GM23338 (cell line): Measurements from ENCODE around the gene PIN1.

ENCODE experiments used
- CTCF ChIP-seq, 2 experiments: fragments of 200-600 bp in 1 of 2; sonication (generic) in 1 of 2; conservative IDR thresholded peaks; 2 replicates each; pipeline versions ENCODE4 v1.5.1 to v1.6.1; 2016 to 2017; ENCODE audit warnings: antibody characterized with exemption in 2 of 2, low read depth in 2 of 2, mild to moderate bottlenecking in 2 of 2, moderate library complexity in 1 of 2
- EZH2 ChIP-seq: fragments of 200-600 bp; sonication (generic); IDR thresholded peaks from one replicate; pipeline ENCODE4 v1.8.0; 2017; ENCODE audit warnings: antibody characterized with exemption, mild to moderate bottlenecking, low read depth; ENCODE audit not compliant: unreplicated experiment
- EZH2phosphoT487 ChIP-seq: fragments of 200-600 bp; sonication (generic); IDR thresholded peaks from one replicate; pipeline ENCODE4 v1.8.1; 2018; ENCODE audit warnings: antibody characterized with exemption; ENCODE audit not compliant: unreplicated experiment
- ZNF114 ChIP-seq: fragments of 250-450 bp; sonication (Bioruptor Pico); IDR thresholded peaks from 2 replicates; pipeline ENCODE4 v1.5.0; 2020; ENCODE audit warnings: mild to moderate bottlenecking, moderate library complexity

DNA sequence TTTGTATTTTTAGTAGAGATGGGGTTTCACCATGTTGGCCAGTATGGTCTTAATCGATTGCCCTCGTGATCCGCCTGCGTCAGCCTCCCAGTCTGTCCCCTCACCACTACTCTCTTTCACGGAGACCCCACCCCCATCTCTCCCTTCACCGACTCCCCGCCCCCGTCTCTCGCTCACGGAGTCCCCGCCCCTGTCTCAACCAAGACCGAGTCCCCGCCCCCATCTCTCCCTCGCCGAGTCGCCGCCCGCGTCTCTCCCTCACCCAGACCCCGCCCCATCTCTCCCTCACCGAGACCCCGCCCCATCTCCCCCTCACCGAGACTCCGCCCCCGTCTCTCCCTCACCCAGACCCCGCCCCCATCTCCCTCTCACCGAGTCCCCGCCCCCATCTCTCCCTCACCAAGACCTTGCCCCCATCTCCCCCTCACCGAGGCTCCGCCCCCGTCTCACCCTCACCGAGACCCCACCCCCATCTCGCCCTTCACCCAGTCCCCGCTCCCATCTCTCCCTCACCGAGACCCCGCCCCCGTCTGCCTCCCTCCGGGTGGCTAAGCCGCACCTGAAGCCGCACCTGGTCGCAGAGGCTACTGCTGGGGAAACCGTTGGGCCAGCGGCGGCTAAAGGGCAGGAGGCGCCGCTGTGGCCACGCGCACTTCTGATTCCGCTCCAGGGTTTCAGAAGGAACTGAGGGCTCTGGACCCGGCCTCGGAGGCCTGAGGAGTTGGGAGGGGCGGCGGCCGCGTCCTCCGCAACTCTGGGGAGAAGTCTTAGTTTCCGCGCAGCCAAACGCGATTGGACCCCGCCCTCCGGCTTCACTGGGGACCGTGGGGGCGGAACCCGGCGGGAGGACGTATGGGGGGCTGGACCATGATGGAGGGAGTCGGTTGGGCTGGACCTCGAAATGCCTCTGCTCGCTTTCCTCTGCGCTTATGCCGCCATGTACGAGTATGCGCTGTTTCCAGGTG lies 49.5 kb upstream of the PIN1 start:
- TF ChIP-seq CTCF (conservative IDR thresholded peaks at IDR 0.05; ENCODE audit: low read depth in 2 of 2): no peak
- TF ChIP-seq EZH2phosphoT487: no peak
- TF ChIP-seq ZNF114 (CRISPR knock-in tag): no peak
- no peak for TF ChIP-seq EZH2
